CD4-positive, alpha-beta T cell treated with Interleukin-10 for 1 hour (primary cell): ENCODE results near the gene KATNAL2.

Experiments used
- DNase-seq: peaks from one replicate; pipeline ENCODE4 v3.0.0-alpha.2; 2020

Gene KATNAL2, protein sequence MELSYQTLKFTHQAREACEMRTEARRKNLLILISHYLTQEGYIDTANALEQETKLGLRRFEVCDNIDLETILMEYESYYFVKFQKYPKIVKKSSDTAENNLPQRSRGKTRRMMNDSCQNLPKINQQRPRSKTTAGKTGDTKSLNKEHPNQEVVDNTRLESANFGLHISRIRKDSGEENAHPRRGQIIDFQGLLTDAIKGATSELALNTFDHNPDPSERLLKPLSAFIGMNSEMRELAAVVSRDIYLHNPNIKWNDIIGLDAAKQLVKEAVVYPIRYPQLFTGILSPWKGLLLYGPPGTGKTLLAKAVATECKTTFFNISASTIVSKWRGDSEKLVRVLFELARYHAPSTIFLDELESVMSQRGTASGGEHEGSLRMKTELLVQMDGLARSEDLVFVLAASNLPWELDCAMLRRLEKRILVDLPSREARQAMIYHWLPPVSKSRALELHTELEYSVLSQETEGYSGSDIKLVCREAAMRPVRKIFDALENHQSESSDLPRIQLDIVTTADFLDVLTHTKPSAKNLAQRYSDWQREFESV

DNA sequence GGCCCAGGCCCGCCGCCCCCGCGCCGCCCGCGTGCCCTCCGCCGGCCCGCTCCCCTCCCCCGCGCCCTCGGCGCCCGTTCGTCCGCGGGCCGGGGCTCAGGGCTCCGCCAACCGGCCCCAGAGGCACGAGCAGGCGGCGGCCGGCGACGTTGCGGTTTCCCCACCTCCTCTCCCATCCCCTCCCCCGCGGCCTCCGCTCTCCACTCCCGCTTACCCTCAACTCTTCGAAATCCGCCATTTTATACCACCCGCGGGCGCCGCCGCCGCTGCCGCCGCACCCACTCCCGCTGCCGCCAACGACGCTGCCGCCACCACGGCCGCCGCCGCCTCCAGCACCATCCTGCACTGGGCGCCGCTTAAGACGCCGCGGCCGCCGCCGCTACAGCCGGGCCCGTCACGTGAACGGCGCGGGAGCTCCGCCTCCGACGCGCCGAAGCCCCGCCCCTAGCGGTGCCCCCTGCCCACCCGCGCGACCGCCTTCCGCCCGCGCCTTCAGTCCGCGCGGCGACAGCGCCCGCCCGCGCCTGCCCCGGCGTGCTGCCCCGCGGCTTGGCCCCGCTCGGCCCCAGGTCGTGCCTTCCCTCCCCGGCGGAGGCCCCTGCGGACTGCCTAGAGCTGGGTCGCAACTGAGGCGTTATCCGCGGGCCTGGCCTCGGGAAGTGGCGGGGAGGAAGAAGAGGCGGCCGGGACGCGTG, at the start of gene KATNAL2, which contains the start of gene PIAS2:
TSS of gene KATNAL2 (plus strand) at position 495 of the 695 bp plus-strand sequence. CDS start 29,271 bp downstream, outside the sequence.
TSS of gene PIAS2 (minus strand) at position 400 of the 695 bp plus-strand sequence. CDS start at position 238, 162 bp downstream.
- peak; percentile 83 for DNase-seq

DNA sequence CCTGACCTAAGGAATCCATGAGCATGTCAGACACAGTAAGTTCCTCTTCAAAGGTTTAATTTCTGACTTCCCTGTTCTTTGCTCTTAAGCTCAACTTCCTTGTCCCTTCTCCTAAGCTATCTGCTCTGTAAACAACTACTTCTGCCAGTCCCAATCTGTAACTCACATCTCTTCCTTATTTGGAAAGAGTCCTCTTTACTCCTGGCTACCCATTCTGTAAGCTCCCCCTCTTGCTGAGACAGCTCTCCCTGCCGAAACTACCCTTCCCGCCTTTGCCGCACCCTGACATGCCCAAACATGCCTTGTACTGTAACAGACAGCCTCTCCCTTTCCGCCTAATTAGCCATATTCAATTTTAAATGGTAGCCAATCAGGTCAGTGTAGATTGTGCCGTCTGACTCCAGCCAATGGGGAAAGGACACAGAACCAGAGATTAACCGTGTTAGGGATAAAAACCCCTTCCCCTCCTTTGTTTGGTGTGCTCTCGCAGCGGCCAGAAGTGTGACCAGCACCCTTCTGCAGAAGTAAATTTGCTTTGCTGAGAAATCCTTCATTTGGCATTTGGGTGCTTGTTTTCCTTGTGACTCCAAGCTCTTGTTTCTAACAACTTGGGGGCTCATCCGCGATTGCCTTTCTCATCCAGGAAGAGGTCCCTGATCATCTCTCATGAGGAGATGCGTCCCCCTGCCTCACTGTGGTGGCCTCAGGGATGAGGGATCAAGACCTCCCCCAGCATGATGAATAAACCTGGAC, 49.1 kb upstream of the KATNAL2 start:
- DNase-seq, result no peak

DNA sequence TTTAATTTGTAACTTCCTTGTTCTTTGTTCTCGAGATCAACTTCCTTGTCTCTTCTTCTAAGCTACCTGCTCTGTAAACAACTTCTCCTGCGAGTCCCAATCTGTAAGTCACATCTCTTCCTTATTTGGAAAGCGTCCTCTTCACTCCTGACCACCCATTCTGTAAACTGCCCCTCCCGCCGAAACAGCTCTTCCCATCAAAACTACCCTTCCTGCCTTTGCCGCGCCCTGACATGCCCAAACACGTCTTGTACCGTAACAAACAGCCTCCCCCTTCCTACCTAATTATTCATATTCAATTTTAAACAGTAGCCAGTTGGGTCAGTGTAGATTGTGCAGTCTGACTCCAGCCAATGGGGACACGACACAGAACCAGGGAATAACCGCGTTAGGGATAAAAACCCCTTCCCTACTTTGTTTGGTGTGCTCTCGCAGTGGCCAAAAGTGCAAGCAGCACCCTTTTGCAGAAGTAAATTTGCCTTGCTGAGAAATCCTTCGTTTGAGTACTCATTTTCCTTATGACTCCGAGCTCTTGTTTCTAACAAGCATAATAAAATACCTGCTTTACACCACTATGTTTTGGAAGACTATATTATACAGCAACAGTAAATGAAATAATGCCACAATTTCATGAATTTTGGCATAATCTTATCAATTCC, 39.9 kb upstream of the KATNAL2 start:
- no peak for DNase-seq

DNA sequence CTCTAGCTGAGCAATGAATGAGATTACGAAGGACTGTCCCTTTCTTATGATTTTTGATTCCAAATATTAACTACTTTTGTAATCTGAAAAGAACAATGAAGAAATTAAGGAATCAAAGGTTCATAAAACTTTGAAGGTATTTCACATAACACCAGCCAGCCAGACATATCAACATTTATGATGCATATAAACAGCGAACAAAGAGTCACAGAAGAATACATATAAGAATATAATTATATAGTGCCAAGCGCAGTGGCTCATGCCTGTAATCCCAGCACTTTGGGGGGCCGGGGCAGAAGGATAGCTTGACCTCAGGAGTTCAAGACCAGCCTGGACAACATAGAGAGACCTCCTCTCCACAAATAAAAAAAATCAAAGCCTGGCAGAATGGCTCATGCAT, 34.2 kb upstream of the KATNAL2 start:
- DNase-seq, result no peak

DNA sequence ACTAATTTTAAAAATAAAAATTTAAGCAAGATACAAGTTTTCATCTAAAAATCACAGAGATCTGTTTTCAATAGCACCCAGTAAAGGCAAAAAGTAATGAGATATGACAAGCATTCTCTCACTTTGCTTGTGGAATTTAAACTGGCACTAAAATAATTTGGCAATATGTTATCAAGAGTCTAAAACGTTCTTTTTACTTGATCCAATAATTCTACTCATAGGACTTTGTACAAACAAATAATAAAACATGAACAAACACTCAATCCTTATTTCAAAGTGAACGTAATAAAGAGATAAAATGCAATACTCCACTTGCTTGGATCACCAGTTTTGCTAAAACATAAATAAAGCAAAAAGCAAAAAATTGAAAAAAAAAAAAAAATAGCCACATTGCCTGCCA, 30.5 kb upstream of the KATNAL2 start:
- no peak for DNase-seq

DNA sequence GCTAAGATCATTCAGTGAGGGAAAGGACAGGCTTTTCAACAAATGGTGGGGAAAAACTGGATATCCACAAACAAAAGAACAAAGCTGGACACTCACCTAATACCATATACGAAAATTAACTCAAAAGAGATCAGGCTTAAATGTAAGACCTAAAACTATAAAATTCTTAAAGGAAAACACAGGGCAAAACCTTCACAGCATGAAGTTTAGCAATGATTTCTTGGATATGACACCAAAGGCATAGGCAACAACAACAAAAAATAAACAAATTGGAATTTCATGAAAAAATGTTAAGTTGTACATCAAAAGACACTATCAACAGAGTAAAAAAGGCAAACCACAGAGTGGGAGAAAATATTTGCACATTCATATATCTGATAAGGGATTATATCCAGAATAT, 28.4 kb upstream of the KATNAL2 start:
- DNase-seq, result no peak

DNA sequence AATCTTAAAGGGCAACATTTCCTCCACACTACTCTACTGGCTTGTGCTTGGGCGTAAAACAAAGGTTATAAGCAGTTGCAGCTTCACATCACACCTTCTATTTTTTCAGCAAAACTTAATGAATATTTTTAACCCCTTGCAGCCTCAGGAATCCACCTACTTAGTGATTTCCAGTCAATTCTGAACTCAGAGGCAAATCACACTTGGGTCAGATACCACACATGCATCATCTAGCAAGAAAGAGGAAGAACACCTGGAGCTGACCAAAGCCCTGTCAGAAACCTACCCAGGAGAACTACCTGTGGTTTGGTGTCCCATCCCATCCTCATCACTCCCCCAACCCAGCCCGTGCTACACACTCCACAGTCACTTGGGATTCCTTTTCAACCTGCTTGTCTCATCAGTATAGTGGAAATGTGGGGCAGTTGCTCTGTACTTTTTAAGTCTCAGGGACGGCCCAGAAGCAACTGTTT, 25.6 kb upstream of the KATNAL2 start:
- DNase-seq, result no peak

DNA sequence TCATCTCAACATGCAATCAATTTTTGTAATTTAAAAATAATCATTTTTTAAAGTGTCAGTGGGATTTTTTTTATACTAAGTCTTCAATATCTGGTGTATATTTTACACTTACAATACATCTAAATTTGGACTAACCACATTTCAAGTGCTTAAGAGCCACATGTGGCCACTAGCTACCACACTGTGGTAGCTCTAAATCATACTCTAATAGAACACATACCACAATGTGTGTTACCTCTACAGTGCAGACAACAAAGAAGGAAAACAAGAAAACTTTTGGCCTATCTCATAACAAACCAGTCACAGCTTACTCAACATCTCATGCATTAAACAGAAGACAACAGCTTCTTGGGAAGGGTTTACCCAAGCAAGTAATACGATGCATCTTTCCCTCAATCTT, 24.6 kb upstream of the KATNAL2 start:
- DNase-seq, result no peak

DNA sequence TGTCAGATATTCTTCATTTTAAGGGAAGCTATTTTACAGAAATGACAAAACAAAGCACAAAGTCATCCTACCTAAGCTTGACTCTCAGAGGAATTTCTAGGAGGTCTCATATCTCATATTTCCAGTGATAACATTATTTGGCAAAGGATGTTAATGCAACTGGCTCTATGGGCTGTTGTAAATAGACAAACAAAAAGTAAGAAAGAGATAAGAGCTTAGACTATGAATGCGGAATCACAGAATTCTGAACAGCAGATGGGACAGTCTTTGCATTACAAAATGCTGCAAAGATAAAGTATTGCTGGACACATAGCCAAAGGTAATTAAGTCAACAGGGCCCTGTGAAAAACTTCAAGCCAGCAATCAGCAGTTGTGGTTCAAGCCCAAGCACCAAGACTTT, 24.0 kb upstream of the KATNAL2 start:
- no peak for DNase-seq

DNA sequence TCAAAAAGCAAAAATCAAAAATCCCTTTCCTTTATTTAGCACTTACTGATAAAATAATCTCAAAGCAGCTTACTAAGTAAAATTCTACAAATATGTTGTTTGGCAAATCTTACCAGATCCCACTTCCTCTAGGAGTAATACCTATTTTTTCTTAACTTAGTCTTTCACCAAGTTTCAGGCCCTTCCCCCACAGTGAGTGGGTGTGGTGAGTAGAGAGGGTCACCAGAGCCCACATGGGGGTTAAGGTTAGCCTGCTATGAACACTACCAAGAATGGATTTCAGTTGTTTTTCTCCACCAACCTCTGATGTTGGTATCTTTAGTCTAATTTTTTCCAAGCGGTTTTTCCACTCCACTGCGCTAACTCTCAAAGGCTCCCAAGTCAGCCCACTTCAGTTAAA, 23.3 kb upstream of the KATNAL2 start:
- DNase-seq, result no peak

DNA sequence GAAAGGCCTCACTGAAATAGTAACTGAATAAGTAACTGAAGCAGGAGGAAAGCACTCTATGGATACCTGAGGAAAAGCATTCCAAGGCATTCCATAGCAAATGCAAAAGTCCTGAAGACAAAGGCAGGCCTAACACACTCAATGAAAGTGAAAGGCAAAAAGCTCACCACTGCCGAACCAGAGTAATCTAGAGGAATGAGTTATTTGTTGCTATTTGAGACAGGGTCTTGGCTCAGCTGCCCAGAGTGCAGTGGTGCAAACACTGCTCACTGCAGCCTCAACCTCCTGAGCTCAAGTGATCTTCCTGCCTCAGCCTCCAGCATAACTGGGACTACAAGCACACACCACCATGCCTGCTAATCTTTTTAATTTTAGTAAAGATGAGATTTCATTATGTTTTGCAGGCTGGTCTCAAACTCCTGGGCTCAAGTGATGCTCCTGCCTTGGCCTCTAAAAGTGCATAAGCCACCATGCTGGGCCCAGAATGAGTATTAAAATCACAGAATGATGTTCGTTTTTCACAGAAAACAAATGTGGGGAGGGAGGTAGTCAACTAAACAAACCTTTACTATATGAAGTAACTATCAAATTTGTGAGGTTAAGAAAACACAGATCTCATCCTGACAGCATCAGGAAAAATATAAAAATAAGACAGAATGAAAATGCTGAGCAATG, 18.0 kb upstream of the KATNAL2 start:
- no peak for DNase-seq

DNA sequence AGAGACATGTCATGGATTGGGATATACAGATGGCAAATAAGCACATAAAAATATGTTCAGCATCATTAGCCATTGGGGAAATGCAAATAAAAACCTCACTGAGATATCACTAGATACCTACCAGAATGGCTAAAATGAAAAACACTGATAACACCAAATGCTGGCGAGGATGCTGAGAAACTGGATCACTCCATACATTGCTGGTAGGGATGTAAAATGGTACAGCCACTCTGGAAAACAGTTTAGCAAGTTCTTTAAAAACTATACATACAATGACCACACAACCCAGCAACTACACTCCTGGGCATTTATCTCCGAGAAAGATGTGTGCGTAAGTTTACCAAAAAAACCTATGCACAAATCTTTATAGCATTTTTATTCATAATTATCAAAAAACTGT, 14.0 kb upstream of the KATNAL2 start:
- DNase-seq, result no peak

DNA sequence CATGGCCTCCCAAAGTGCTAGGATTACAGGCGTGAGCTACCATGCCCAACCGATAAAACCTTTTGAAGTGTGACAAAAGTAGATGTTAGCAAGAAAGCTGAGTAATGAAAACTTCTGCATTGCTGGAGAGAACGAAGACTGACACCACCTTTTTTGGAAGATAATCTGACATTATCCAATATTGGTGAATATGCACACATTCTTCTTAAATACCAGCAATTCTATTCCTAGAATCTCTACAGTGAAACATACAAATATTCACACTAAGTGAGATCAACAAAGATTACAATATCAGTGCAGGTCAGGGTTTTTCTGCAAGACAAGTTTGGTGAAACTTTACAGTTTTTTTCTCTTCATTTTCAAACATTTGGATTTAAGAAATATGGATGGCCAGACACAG, 7.9 kb upstream of the KATNAL2 start:
- DNase-seq, result no peak

DNA sequence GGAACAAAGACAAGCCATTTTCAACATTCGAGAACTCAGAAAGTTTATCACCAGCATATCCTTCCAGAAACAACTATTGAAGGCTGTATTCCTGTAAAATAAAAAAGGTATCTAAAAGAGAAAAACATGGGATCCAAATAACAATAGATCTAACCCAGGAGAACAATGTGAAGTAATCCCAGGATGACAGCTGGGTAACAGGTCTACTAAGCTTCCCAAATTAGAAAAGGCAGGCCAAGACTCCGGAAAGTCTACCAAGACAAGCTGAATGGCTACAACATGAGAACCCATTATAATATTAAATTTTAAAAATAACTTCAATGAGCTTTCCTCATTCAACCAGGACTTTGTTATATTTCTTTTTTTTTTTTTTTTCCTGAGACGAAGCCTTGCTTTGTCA, 6.5 kb upstream of the KATNAL2 start:
- DNase-seq, result no peak

DNA sequence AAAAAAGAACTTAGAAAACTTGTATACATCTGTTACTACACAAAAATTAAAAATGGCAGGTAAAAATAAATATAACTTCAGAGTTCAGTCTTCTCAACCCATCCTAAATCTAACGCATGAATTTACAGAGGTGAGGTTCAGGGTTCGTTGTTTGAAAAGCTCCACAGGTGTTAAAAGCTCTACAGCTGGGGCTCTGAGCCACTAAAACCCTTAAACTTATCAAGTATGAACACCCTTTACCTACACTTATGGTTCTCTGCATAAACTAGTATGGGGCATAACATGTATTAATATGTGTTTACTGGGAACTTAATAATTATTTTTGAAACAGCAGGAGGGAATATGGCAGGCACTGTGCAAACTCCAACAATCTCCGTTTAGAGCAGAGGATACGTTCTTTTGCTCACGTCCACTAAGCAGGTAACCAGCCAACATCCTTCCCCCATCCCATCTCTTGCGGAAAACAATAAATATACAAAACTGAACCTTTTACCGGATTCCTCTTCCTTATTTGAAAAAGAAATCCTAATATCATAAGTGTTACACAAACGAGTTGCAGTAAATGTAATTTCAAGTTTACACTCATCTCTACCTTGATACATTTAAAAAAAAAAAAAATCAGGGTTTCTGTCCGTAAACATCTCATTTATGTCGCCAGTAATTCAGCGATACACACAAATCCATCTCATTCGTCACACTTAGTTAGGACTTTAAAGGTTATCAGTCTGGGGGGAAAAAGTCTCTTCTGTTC, 1.4 kb upstream of the KATNAL2 start:
- no peak for DNase-seq

DNA sequence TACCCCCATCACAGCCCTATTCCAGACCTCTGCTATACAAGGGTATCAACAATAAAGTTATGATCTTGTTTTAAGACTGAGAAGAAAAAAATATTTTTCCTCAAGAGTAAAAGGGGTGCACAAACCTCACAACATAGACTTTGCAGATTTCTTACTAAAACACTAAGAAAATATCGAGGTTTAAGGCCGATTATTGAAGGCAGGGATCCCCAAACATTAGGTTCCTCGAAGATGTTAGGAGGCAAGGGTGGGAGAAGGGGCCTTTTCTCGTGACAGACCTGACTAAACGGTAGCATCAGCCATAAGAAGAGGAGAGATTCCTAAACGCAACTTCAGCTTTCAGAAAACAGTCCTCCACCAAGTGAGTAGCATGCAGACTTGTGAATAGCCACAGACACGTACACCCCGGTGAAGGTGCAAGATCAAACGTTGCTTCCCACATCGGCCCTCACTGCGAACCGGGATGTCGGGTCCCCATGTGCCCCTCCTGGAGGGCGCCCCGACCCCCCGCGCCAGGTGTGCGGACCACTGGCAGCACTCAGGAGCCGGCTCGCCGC, 773 bp upstream of the KATNAL2 start:
- DNase-seq, result peak; percentile 47

DNA sequence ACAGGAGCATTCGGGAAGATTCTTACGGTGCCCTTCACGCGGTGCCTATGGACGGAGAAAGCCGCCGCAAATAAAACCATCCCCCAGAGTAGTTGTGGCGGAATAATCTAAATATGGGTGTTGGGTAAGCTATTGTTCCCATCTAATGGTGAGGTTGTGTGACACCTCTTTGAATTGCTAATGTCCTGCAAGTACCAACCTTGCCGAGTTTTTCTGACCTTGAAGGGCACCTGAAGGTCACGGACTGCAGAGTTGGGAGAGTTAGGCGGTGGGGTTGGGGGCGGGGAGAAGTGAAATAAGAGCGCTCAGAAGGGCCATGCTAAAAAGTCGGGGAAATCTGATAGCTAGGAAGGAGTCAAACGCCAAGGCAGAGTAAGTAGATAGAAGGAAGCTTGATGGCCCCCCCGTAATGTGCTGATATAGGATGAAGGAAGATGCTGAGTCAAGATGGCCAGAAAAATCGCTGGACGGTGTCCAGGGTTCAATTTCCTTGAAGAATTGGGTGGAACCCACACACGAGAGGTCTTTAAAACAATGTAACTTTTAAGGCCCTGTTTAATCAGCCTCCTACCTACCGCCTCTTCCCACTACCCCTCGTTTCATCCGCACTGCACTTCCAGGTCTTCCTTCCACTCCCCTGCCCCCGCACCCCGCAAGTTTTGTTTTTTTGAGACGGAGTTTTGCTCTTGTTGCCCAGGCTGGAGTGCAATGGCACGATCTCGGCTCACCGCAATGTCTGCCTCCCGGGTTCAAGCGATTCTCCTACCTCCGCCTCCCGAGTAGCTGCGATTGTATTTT, 600 bp downstream of the KATNAL2 start:
- DNase-seq, result peak; percentile 32

DNA sequence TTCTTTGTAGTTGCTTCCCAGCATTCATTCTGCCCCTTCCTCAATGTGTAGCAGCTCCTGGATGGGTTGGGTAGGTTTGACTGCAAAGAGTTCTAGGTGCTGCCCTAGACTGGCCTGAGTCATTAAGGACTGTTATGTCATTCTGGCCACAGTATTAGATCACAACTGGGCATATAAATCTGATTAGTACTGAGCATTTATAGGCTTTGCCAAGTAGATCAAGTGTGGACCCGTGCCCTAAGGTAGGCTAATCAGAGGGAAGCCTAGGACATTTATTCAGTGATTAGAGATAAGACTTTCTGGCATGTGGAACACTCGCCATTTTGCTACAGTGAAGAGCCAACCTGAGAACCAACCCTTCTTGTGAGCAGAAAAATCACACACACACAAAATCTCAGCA, 2.7 kb downstream of the KATNAL2 start:
- no peak for DNase-seq

DNA sequence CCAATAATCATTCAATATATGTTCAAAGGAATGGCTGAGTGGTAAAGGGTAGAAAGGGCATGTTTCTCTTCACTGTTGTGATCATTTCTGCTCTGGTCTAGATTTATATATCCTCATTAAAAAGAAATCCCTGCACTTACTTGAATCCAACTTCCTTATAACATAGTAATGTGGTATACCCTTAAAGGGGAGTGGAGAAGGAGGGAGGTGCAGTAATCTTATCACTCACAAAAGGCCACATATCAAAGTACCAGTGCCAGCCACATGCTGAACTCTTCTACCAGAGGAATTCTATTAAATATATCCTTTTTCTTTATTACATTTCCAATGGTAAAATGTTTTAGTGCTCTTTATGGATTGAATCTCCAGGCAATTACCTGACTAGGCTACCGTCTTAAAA, 3.3 kb downstream of the KATNAL2 start:
- DNase-seq, result no peak

DNA sequence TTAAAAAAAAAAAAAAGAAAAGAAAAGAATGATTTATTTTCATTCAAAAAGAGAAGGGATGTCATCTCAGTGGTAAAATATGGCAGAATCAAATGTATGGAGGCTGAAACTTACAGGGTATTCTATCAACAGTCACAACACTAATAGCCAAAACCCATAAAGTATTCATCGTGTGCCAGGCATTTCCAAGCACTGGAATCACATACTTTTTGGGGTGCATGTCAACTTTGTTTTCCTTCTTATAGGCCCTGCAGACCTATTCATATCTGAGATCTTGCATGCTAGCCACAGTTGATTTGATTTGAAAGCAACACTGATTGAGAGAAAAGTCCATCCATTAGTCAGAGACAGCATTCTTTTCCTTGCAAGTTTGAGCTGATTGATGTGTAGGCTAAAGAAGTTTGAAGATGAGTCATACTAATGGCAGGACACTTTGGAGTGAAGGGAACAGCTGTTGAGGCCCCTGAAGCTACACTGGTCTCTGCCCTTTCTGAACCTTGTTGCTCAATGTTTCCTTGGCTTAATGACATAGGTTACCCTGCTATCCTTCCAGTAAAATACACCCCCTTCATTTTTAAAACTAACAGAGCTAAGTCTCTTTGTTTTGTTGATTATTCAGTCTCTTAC, 22.0 kb downstream of the KATNAL2 start:
- no peak for DNase-seq
